ENCODE measurements around the gene LMF2.

Gene LMF2

DNA sequence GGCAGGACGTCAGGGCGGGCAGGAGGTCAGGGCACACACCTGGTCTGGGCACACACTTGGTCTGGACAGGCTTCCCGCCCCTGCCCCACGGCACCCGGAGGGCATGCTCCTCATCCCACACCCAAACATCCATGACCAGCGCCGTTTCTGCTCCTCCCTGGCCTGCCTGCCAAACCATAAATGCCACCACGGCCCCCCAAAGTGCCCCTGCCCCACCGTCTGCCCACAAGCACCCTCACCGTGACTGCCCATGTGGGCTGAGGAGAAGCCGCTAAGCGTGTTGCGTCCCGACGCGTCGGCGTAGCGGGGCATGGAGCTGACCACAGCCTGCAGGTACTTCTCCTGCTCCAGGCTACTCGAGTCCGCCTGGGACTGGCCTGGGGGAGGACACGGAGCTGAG is 48.5 kb downstream of the LMF2 start:
- Histone ChIP-seq H3K27ac (ENCODE audit: low read length) (no peak overlapping the region), H3K79me2 (ENCODE audit: low read length) (no peaks in the 10 kb centered on the region), H3K4me3 (ENCODE audit: low read length) (no peak overlapping the region), H3K9me3 (replicated peaks; ENCODE audit: insufficient read depth, low read length) (no peaks in the 10 kb centered on the region), H3K27me3 (replicated peaks; ENCODE audit: insufficient read depth, low read length) (no peaks in the 10 kb centered on the region), H4K20me1 (ENCODE audit: insufficient read depth, low read length) (no peaks in the 10 kb centered on the region), H3K36me3 (replicated peaks; ENCODE audit: insufficient read depth, low read length) (no peaks in the 10 kb centered on the region; the same call in none of the 2 replicates), H3K4me2 (ENCODE audit: low read depth, low read length) (no peak overlapping the region), H3K4me1 (ENCODE audit: low read length) (no peaks in the 10 kb centered on the region), H3K9me2 (replicated peaks; ENCODE audit: insufficient read depth, low read length) (no peaks in the 10 kb centered on the region), H2AFZ (ENCODE audit: low read length) (no peak overlapping the region), H3K9ac (ENCODE audit: low read length) (no peak overlapping the region), H3F3A (ENCODE audit: insufficient read depth, low read length) (no peaks in the 10 kb centered on the region)
- TF ChIP-seq, protein P1, sequence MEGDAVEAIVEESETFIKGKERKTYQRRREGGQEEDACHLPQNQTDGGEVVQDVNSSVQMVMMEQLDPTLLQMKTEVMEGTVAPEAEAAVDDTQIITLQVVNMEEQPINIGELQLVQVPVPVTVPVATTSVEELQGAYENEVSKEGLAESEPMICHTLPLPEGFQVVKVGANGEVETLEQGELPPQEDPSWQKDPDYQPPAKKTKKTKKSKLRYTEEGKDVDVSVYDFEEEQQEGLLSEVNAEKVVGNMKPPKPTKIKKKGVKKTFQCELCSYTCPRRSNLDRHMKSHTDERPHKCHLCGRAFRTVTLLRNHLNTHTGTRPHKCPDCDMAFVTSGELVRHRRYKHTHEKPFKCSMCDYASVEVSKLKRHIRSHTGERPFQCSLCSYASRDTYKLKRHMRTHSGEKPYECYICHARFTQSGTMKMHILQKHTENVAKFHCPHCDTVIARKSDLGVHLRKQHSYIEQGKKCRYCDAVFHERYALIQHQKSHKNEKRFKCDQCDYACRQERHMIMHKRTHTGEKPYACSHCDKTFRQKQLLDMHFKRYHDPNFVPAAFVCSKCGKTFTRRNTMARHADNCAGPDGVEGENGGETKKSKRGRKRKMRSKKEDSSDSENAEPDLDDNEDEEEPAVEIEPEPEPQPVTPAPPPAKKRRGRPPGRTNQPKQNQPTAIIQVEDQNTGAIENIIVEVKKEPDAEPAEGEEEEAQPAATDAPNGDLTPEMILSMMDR (IDR thresholded peaks at IDR 0.05; ENCODE audit: low read length): no peak
- TF ChIP-seq EZH2 (optimal IDR thresholded peaks at IDR 0.05; ENCODE audit: low read depth, low read length) (no peak), EZH2phosphoT487 (IDR thresholded peaks at IDR 0.05; ENCODE audit: low read length) (no peak)
- no peak for DNase-seq

DNA sequence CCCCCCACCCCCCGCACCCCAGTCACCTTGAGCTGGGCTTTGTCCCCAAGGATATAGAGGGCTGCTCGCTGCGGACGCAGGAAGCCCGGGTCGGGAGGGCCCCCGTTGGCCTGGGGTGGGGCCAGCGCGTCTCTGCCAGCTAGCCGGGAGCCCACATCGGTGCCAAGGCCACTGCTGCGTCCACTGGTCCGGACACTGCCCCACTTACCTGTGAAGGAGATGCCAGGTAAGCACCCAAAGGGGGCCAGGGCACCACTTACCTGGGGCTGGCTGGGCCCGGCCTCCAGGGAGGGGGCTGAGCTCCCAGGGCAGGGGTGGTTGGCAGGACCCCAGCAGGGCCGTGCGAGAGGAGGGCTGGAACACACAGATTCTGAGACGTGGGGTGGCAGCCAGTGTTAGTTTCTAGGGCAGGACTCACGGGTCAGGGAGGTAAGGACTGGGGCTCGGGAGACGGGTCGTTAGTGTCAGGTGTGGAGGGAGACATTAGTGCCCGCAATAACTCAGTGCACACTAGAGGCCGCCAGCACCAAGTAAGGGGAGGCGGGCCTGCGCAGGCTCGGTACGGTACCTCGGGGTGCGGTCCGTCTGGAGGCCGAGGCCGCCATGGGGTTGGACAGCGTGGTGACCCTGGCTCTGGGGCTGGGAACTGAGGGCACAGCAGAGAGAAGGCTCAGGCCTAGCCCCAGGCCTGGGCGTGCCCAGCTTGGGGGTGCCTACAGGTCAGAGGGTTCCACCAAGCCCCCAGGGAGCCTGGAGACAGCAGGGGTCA is 50.9 kb downstream of the LMF2 start:
- H3K4me3 ChIP-seq (ENCODE audit: low read length): no peak overlapping the region
- no peak overlapping the region for H3K27ac ChIP-seq (ENCODE audit: low read length)
- H3K27me3 ChIP-seq (replicated peaks; ENCODE audit: insufficient read depth, low read length): no peaks in the 10 kb centered on the region
- H3K9ac ChIP-seq (ENCODE audit: low read length): no peak overlapping the region
- H3F3A ChIP-seq (ENCODE audit: insufficient read depth, low read length): no peaks in the 10 kb centered on the region
- no peak for DNase-seq
- H3K4me2 ChIP-seq (ENCODE audit: low read depth, low read length): no peak overlapping the region
- no peaks in the 10 kb centered on the region for H3K9me3 ChIP-seq (replicated peaks; ENCODE audit: insufficient read depth, low read length)
- H3K4me1 ChIP-seq (ENCODE audit: low read length): no peaks in the 10 kb centered on the region
- no peaks in the 10 kb centered on the region for H4K20me1 ChIP-seq (ENCODE audit: insufficient read depth, low read length)
- no peaks in the 10 kb centered on the region for H3K9me2 ChIP-seq (replicated peaks; ENCODE audit: insufficient read depth, low read length)
- no peaks in the 10 kb centered on the region for H3K79me2 ChIP-seq (ENCODE audit: low read length)
- no peak for TF ChIP-seq EZH2phosphoT487 (IDR thresholded peaks at IDR 0.05; ENCODE audit: low read length)
- no peak for TF ChIP-seq EZH2 (optimal IDR thresholded peaks at IDR 0.05; ENCODE audit: low read depth, low read length)
- TF ChIP-seq, protein P1 (IDR thresholded peaks at IDR 0.05; ENCODE audit: low read length): peak; percentile 25
- no peak overlapping the region for H2AFZ ChIP-seq (ENCODE audit: low read length)
- H3K36me3 ChIP-seq (replicated peaks; ENCODE audit: insufficient read depth, low read length): no peaks in the 10 kb centered on the region

DNA sequence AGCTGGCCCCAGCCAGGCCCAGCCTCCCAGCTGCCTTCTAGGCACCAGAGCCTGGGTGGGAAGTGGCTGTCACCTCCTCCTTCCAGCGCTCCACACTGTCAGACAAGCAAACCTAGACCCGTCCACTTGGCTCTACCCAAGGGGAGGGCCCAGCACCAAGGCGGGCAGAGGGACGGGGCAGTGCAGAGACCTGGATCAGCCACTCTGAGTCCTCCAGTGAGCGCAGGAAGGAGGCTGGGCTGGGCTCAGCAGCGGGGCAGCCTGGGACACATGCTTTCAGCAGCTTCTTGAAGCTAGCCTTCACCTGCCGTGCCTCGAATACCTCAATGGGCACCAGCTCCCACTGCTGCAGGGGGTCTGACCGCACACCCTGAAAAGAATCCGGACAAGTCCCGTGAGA is 51.5 kb downstream of the LMF2 start:
- Histone ChIP-seq H2AFZ (ENCODE audit: low read length) (no peak overlapping the region), H3F3A (ENCODE audit: insufficient read depth, low read length) (no peaks in the 10 kb centered on the region), H3K4me3 (ENCODE audit: low read length) (no peak overlapping the region), H4K20me1 (ENCODE audit: insufficient read depth, low read length) (no peaks in the 10 kb centered on the region), H3K27ac (ENCODE audit: low read length) (no peak overlapping the region), H3K27me3 (replicated peaks; ENCODE audit: insufficient read depth, low read length) (no peaks in the 10 kb centered on the region), H3K9me3 (replicated peaks; ENCODE audit: insufficient read depth, low read length) (no peaks in the 10 kb centered on the region), H3K36me3 (replicated peaks; ENCODE audit: insufficient read depth, low read length) (no peaks in the 10 kb centered on the region), H3K9ac (ENCODE audit: low read length) (no peak overlapping the region), H3K4me2 (ENCODE audit: low read depth, low read length) (no peak overlapping the region), H3K79me2 (ENCODE audit: low read length) (no peaks in the 10 kb centered on the region), H3K4me1 (ENCODE audit: low read length) (no peaks in the 10 kb centered on the region), H3K9me2 (replicated peaks; ENCODE audit: insufficient read depth, low read length) (no peaks in the 10 kb centered on the region)
- no peak for TF ChIP-seq EZH2 (optimal IDR thresholded peaks at IDR 0.05; ENCODE audit: low read depth, low read length)
- TF ChIP-seq, protein P1 (IDR thresholded peaks at IDR 0.05; ENCODE audit: low read length): no peak
- TF ChIP-seq EZH2phosphoT487 (IDR thresholded peaks at IDR 0.05; ENCODE audit: low read length): no peak
- no peak for DNase-seq

Data from MM.1S (cell line).